ENCODE measurements around the gene PCAT7. TPM values are rescaled to one million over a fixed set of nuclear protein-coding genes. Genes with fewer than 3 reads are reported as not detected.

PCAT7 gene
- total and polyA plus RNA-seq, 2 experiments from 2014 or later, result 9.6 to 12.8 TPM

DNA sequence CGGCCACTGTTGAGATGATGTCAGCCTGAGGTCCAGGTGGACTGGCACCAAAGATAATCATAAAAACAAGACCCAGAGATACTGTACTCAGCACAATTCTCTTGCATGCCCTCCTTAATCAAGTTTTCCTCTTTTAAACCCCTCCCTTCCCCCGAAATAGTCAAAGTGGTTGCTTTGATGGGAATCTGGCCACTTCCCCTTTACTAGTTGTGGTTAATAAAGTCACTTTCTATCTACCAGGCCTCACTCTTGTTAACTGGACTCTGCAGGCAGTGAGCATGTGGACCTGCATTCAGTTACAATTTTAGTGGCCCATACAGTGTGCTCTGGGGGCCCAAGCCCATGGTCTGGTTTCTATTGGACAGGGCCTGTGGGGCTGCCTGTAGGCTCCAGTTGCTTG is 21.2 kb downstream of the PCAT7 start:
- Histone ChIP-seq H3K9me2 (replicated peaks; ENCODE audit: insufficient read depth) (no peaks in the 10 kb centered on the region), H4K20me1 (ENCODE audit: insufficient read depth, poor library complexity, severe bottlenecking) (no peaks in the 10 kb centered on the region), H2AFZ (no peak overlapping the region), H3K36me3 (replicated peaks; ENCODE audit: insufficient read depth, low read depth) (no peaks in the 10 kb centered on the region), H3K27ac (no peak overlapping the region), H3K4me3 (no peak overlapping the region), H3K9me3 (ENCODE audit: low read depth) (no peaks in the 10 kb centered on the region), H3K27me3 (no peaks in the 10 kb centered on the region), H3K79me2 (no peaks in the 10 kb centered on the region), H3K4me2 (no peak overlapping the region), H3K4me1 (ENCODE audit: insufficient read depth) (no peaks in the 10 kb centered on the region)
- DNase-seq (ENCODE audit: low spot score), result no peak
- TF ChIP-seq, protein P1, sequence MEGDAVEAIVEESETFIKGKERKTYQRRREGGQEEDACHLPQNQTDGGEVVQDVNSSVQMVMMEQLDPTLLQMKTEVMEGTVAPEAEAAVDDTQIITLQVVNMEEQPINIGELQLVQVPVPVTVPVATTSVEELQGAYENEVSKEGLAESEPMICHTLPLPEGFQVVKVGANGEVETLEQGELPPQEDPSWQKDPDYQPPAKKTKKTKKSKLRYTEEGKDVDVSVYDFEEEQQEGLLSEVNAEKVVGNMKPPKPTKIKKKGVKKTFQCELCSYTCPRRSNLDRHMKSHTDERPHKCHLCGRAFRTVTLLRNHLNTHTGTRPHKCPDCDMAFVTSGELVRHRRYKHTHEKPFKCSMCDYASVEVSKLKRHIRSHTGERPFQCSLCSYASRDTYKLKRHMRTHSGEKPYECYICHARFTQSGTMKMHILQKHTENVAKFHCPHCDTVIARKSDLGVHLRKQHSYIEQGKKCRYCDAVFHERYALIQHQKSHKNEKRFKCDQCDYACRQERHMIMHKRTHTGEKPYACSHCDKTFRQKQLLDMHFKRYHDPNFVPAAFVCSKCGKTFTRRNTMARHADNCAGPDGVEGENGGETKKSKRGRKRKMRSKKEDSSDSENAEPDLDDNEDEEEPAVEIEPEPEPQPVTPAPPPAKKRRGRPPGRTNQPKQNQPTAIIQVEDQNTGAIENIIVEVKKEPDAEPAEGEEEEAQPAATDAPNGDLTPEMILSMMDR (IDR thresholded peaks at IDR 0.05; ENCODE audit: poor library complexity), result no peak
- TF ChIP-seq EZH2 (IDR thresholded peaks at IDR 0.05; ENCODE audit: borderline replicate concordance) (no peak), EZH2phosphoT487 (IDR thresholded peaks at IDR 0.05; ENCODE audit: low read depth, severe bottlenecking, unreplicated experiment) (no peak)
- WGBS (ENCODE audit: low lambda C conversion rate, missing lambda C conversion rate), result 74% methylated on average over 2 of the region's 2 CpGs

DNA sequence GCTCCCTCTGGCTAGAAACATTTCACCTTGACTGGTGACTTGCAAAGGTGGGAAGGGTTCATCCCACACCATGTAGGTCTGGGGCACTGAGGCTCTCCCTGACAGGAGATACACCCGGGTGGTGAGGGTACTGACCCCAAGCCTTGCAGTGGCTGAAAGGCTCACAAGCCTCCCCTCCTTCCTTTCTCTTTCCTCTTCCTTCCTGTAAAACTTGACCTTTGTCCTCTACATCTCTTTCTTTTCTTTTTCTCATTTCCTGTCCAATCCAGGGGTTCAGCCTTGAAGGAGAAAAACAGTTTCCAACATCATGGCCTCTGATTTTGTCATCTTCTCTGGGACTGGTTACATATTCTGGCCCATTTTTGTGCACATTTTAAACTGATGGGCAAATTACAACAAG is 22.2 kb downstream of the PCAT7 start:
- Histone ChIP-seq H3K4me1 (ENCODE audit: insufficient read depth) (no peaks in the 10 kb centered on the region), H3K4me2 (peak overlapping the region; percentile 0), H4K20me1 (ENCODE audit: insufficient read depth, poor library complexity, severe bottlenecking) (no peaks in the 10 kb centered on the region), H2AFZ (no peak overlapping the region), H3K9me2 (replicated peaks; ENCODE audit: insufficient read depth) (no peaks in the 10 kb centered on the region), H3K4me3 (no peak overlapping the region), H3K36me3 (replicated peaks; ENCODE audit: insufficient read depth, low read depth) (no peaks in the 10 kb centered on the region), H3K9me3 (ENCODE audit: low read depth) (no peaks in the 10 kb centered on the region), H3K79me2 (no peaks in the 10 kb centered on the region), H3K27ac (no peak overlapping the region), H3K27me3 (no peaks in the 10 kb centered on the region)
- TF ChIP-seq EZH2phosphoT487 (IDR thresholded peaks at IDR 0.05; ENCODE audit: low read depth, severe bottlenecking, unreplicated experiment) (no peak), EZH2 (IDR thresholded peaks at IDR 0.05; ENCODE audit: borderline replicate concordance) (no peak)
- TF ChIP-seq, protein P1 (IDR thresholded peaks at IDR 0.05; ENCODE audit: poor library complexity), result no peak
- DNase-seq (ENCODE audit: low spot score), result no peak
- 0% methylated on average over 1 of the region's 1 CpG for WGBS (ENCODE audit: low lambda C conversion rate, missing lambda C conversion rate)

DNA sequence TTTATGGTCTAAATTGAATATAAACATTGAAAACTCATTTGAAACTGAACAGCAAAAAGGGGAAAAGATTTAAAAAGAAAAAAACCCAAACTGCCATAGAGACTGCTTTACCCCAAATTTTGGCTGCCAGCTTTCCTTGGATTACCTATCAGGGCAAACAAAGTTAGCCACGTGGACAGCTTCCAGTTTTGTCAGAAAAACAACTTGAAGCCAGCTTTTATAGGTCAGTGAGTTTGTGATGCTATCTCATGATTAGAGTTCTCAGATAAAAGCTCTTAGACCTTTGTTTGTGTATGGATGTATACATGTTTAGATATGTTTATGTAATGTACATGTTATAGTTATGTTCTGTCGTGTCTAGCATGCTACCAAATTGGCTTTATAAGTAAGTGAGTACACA is 22.7 kb downstream of the PCAT7 start:
- no peak overlapping the region for H3K4me3 ChIP-seq
- no peaks in the 10 kb centered on the region for H3K9me2 ChIP-seq (replicated peaks; ENCODE audit: insufficient read depth)
- TF ChIP-seq, protein P1 (IDR thresholded peaks at IDR 0.05; ENCODE audit: poor library complexity), result no peak
- TF ChIP-seq EZH2 (IDR thresholded peaks at IDR 0.05; ENCODE audit: borderline replicate concordance) (no peak), EZH2phosphoT487 (IDR thresholded peaks at IDR 0.05; ENCODE audit: low read depth, severe bottlenecking, unreplicated experiment) (no peak)
- H2AFZ ChIP-seq, result no peak overlapping the region
- no peaks in the 10 kb centered on the region for H3K4me1 ChIP-seq (ENCODE audit: insufficient read depth)
- H3K27ac ChIP-seq, result no peak overlapping the region
- H4K20me1 ChIP-seq (ENCODE audit: insufficient read depth, poor library complexity, severe bottlenecking), result no peaks in the 10 kb centered on the region
- no peaks in the 10 kb centered on the region for H3K36me3 ChIP-seq (replicated peaks; ENCODE audit: insufficient read depth, low read depth)
- peak overlapping the region; percentile 0 for H3K4me2 ChIP-seq
- H3K79me2 ChIP-seq, result no peaks in the 10 kb centered on the region
- H3K27me3 ChIP-seq, result no peaks in the 10 kb centered on the region
- WGBS (ENCODE audit: low lambda C conversion rate, missing lambda C conversion rate), result 37% methylated on average over 2 of the region's 2 CpGs
- no peaks in the 10 kb centered on the region for H3K9me3 ChIP-seq (ENCODE audit: low read depth)
- DNase-seq (ENCODE audit: low spot score), result no peak

DNA sequence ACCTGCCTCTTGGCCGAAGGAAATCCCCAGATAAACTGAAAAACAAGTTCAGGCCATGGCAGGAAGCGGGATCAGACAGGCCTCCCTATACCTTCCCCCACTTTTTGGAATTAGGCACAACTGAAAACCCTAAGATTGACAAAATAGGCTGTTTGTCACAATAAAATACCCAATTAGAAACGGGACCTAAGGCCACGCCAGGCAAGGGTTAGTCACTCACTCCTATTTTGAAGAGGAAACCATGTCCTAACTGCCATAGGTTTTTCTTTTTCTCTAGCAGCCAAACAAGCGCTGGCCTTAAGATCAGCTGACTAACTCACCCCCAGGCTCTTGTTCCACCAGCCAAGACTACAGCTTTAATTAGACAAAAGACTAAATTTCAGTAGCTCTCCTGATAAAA is 26.8 kb downstream of the PCAT7 start:
- no peaks in the 10 kb centered on the region for H3K79me2 ChIP-seq
- no peaks in the 10 kb centered on the region for H3K9me3 ChIP-seq (ENCODE audit: low read depth)
- no peak for DNase-seq (ENCODE audit: low spot score)
- 93% methylated on average over 5 of the region's 5 CpGs for WGBS (ENCODE audit: low lambda C conversion rate, missing lambda C conversion rate)
- H3K27me3 ChIP-seq, result no peaks in the 10 kb centered on the region
- no peak overlapping the region for H2AFZ ChIP-seq
- H3K9me2 ChIP-seq (replicated peaks; ENCODE audit: insufficient read depth), result no peaks in the 10 kb centered on the region
- H3K36me3 ChIP-seq (replicated peaks; ENCODE audit: insufficient read depth, low read depth), result no peaks in the 10 kb centered on the region
- no peak overlapping the region for H3K4me3 ChIP-seq
- no peaks in the 10 kb centered on the region for H3K4me1 ChIP-seq (ENCODE audit: insufficient read depth)
- no peak overlapping the region for H3K27ac ChIP-seq
- no peaks in the 10 kb centered on the region for H4K20me1 ChIP-seq (ENCODE audit: insufficient read depth, poor library complexity, severe bottlenecking)
- no peak for TF ChIP-seq EZH2 (IDR thresholded peaks at IDR 0.05; ENCODE audit: borderline replicate concordance)
- no peak for TF ChIP-seq EZH2phosphoT487 (IDR thresholded peaks at IDR 0.05; ENCODE audit: low read depth, severe bottlenecking, unreplicated experiment)
- TF ChIP-seq, protein P1 (IDR thresholded peaks at IDR 0.05; ENCODE audit: poor library complexity), result no peak
- H3K4me2 ChIP-seq, result no peak overlapping the region
